Psoas muscle (tissue), 8 donors: ENCODE data around the gene CFAP74. TPM values are rescaled to one million over a fixed set of nuclear protein-coding genes. Genes with fewer than 3 reads are reported as not detected.

ENCODE experiments used
- ATAC-seq, 4 donors: fragments of 200-7000 bp; cut with Tn5 transposase; one replicate each; pipeline ENCODE4 v1.9.1; 2020; ENCODE audit warnings: moderate library complexity in 3 of 4, mild to moderate bottlenecking in 2 of 4
- DNase-seq, 2 donors: peaks; one replicate each; pipeline ENCODE4 v3.0.0-alpha.2; 2020
- H3K27ac ChIP-seq: fragments of 200-600 bp; one replicate; pipeline ENCODE4 v1.8.0; 2022
- H3K27me3 ChIP-seq, 3 donors: fragments of 200-600 bp in 1 of 3; one replicate each; pipeline versions ENCODE4 v1.6.1 to v1.8.0; 2013 to 2022; ENCODE audit warnings: low read length in 2 of 3, mild to moderate bottlenecking in 2 of 3, moderate library complexity in 1 of 3; ENCODE audit not compliant: insufficient read depth in 3 of 3
- H3K36me3 ChIP-seq, 2 donors: fragments of 200-600 bp in 1 of 2; one replicate each; pipeline versions ENCODE4 v1.6.1 to v1.8.0; 2013 to 2022; ENCODE audit warnings: low read depth in 1 of 2, mild to moderate bottlenecking in 1 of 2, moderate library complexity in 1 of 2; ENCODE audit not compliant: insufficient read depth in 1 of 2
- H3K4me1 ChIP-seq: fragments of 200-600 bp; one replicate; pipeline ENCODE4 v1.8.0; 2022
- H3K4me3 ChIP-seq: fragments of 200-600 bp; one replicate; pipeline ENCODE4 v1.8.0; 2022; ENCODE audit warnings: mild to moderate bottlenecking
- H3K9me3 ChIP-seq: fragments of 200-600 bp; one replicate; pipeline ENCODE4 v1.8.0; 2022
- CTCF ChIP-seq: fragments of 200-600 bp; IDR thresholded peaks from one replicate; pipeline ENCODE4 v1.8.0; 2022; ENCODE audit warnings: antibody characterized with exemption
- WGBS, 3 donors: extraction: QIAGEN DNeasy Blood & Tissue Kit; methylation state at CpG; one replicate each; pipeline versions ENCODE4 v1.1.6 to v1.1.7; 2013; 5-methylcytosine and 5-hydroxymethylcytosine counted together
- intact Hi-C, 2 donors: fragments of 100-400 bp; cut with DNase I; formaldehyde crosslinking; loops; one replicate each; pipeline versions ENCODE4 v1.11.0 to v1.14.2; 2022
- polyA plus RNA-seq, 3 donors: library from polyadenylated mRNA; stranded (reverse); fragments of 200-250 nt; gene quantifications; one replicate each; pipeline ENCODE4 v1.2.3, GENCODE V29; 2013
- total RNA-seq, 4 donors: library from RNA; stranded (reverse); fragmentation: NEBNext Ultra II Directional in 2 of 4; extraction: Animal tissue kit (Norgen Biotek cat#: 25700) in 2 of 4; gene quantifications; one replicate each; pipeline versions ENCODE4 v1.2.1 to v1.2.4, GENCODE V29; 2021 to 2023
- donor health status: healthy with polysubstance abuse.
- donor health status: DM: no; HTN: no; CAD: no; lungs with moderate emphysema.
- donor health status: Bipolar disorder and iron deficiency.
- donor health status: healthy.
- donor health status: DM: yes; HTN: yes; CAD: no.
- donor health status: DM: no; HTN: no; CAD: no.
- donor health status: DM: no; HTN: no; CAD: no.
- donor health status: DM: yes; HTN: yes; CAD: no.

CFAP74 gene
- total and polyA plus RNA-seq, 7 donors: 0.01 to 0.05 TPM; not detected in 5

DNA sequence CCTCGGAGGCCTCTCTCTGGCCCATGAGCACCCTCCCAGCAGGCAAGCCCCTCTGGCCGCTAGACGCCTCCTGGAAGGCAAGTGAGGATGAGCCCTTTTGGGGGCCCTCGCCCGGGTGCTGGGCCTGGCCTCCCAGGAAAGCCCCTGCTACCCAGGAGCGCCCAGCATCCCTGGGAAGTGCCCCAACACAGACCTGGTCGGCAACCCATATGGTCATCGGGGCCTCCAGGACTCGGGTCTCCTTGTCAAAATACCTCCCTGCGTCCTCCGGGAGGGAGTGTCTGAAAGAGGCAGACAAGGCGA is 63.5 kb downstream of the CFAP74 start:
- H3K4me1 ChIP-seq: no peaks in the 10 kb centered on the region
- TF ChIP-seq CTCF: no peak
- no peaks in the 10 kb centered on the region for H3K9me3 ChIP-seq
- intact Hi-C loops: loop anchor here in 1 of 2 donors (5.0 kb wide), 1 partner anchor 107 kb away; no protein-coding TSS in a partner anchor
- H3K27ac ChIP-seq: no peak overlapping the region
- H3K36me3 ChIP-seq: no peaks in the 10 kb centered on the region
- no peak for ATAC-seq
- H3K4me3 ChIP-seq: no peak overlapping the region
- WGBS, 3 donors: 79 to 84% (median 84%) methylated on average over 12 of the region's 12 CpGs
- no peak for DNase-seq
- H3K27me3 ChIP-seq: peaks cover 0 to 40% (median 0%) of the 10 kb centered on the region in 3 donors

- no peak overlapping the region for H3K4me3 ChIP-seq
- no peaks in the 10 kb centered on the region for H3K9me3 ChIP-seq
- DNase-seq: peak in 1 of 2 donors; percentile 45
- H3K27ac ChIP-seq: no peak overlapping the region
- no peak for TF ChIP-seq CTCF
- no peak for ATAC-seq
- WGBS, 3 donors: 85 to 87% (median 87%) methylated on average over 26 to 28 of the region's 28 CpGs
- no peaks in the 10 kb centered on the region for H3K36me3 ChIP-seq
- H3K27me3 ChIP-seq: peaks cover 0 to 40% (median 0%) of the 10 kb centered on the region in 3 donors
- no peaks in the 10 kb centered on the region for H3K4me1 ChIP-seq
- intact Hi-C loops: loop anchor here in 1 of 2 donors (5.0 kb wide), 1 partner anchor 108 kb away; no protein-coding TSS in a partner anchor
These were observed 64.1 kb downstream of the CFAP74 start for GRCh38 chr1:1939296-1940122.

DNA sequence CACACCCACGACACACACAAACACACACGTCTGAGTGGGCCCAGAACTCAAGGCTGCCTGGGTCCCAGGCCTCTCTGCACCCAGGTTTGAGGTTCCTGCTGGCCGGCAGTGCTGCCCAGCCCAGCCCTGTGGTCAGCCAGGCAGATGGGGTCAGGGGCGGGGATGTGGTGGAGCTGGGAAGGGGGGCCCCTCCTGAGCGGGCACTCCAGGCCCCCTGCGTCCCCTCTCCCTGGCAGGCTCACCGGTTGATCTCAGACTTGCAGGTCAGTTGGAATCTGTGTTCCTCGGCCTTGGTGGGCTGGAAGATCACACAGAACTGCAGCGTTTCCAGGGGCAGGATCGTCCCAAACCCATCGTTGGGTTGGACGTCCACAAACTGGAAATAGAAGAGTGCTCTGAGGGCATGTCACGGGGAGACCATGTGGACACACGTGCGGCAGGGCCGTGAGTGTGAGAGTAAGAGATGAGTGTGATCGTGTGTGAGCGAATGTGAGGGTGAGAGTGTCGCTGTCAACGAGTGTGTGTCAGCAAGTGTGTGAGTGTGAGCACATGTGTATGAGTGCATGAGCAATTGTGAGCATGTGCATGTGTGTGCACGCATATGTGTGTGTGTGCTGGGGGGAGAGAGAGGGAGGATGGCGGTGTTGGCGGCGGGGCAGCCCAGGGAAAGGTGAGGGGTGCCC is 64.8 kb downstream of the CFAP74 start:
- H3K27me3 ChIP-seq: peaks cover 0 to 38% (median 0%) of the 10 kb centered on the region in 3 donors
- ATAC-seq (no peak), DNase-seq (no peak)
- intact Hi-C loops: no loop called here
- H3K27ac ChIP-seq: no peak overlapping the region
- no peak for TF ChIP-seq CTCF
- H3K4me1 ChIP-seq: no peaks in the 10 kb centered on the region
- WGBS, 3 donors: 76 to 83% (median 77%) methylated on average over 22 to 24 of the region's 24 CpGs
- H3K9me3 ChIP-seq: no peaks in the 10 kb centered on the region
- H3K36me3 ChIP-seq: no peaks in the 10 kb centered on the region
- no peak overlapping the region for H3K4me3 ChIP-seq

DNA sequence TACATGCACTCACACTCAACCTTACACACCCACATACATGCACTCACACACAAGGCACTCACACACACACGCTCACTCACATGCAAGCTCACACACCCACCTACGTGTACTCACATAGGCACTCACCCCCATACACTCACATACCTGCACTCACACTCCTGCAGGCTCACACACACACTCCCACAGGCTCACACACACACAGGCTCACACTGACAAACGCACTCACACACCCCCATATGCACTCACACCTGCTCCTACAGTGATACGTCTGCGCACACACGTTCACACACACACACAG is 65.4 kb downstream of the CFAP74 start:
- intact Hi-C loops: no loop called here
- TF ChIP-seq CTCF: no peak
- DNase-seq: no peak
- ATAC-seq: no peak
- no peak overlapping the region for H3K27ac ChIP-seq
- no peak overlapping the region for H3K4me3 ChIP-seq
- H3K9me3 ChIP-seq: no peaks in the 10 kb centered on the region
- WGBS, 3 donors: 71 to 74% (median 71%) methylated on average over 6 of the region's 6 CpGs
- H3K36me3 ChIP-seq: no peaks in the 10 kb centered on the region
- peaks cover 0 to 32% (median 0%) of the 10 kb centered on the region in 3 donors for H3K27me3 ChIP-seq
- no peaks in the 10 kb centered on the region for H3K4me1 ChIP-seq
